Body of pancreas (tissue), 4 donors: ENCODE measurements around the gene RBM7.

Experiments used
- CTCF ChIP-seq, 7 experiments: fragments of 450-650 bp in 4 of 7; fragments of 200-600 bp in 3 of 7; sonication (generic) in 3 of 7; IDR thresholded peaks; one replicate each; pipeline ENCODE4 v1.5.1; 2016 to 2019; ENCODE audit warnings: antibody characterized with exemption in 7 of 7
- POLR2A ChIP-seq, 3 donors: fragments of 450-650 bp; IDR thresholded peaks; one replicate each; pipeline ENCODE4 v1.6.1; 2016; ENCODE audit warnings: antibody characterized with exemption in 3 of 3, mild to moderate bottlenecking in 2 of 3

- TF ChIP-seq CTCF (IDR thresholded peaks at IDR 0.05) (peak in 4 of 7 experiments; percentile 11 to 47 (median 37)), POLR2A (IDR thresholded peaks at IDR 0.05) (peak; percentile 71 to 85 (median 84))
These were observed 39.0 kb downstream of the RBM7 start, which contains the start of gene REXO2 for GRCh38 chr11:114439229-114440120.
